Ovary (tissue), 9 donors: Measurements from ENCODE around the gene NAA35. TPM values are rescaled to one million over a fixed set of nuclear protein-coding genes. Genes with fewer than 3 reads are reported as not detected.

Experiments used
- DNase-seq, 5 donors: peaks; one replicate each; pipeline ENCODE4 v3.0.0-alpha.2; 2019 to 2020
- H3K27ac ChIP-seq, 2 donors: fragments of 200-600 bp; one replicate each; pipeline versions ENCODE4 v1.5.1 to v1.8.0; 2019 to 2022
- H3K27me3 ChIP-seq: fragments of 200-600 bp; one replicate; pipeline ENCODE4 v1.8.0; 2022
- H3K36me3 ChIP-seq: fragments of 200-600 bp; sonication (generic); one replicate; pipeline ENCODE4 v1.5.1; 2019
- H3K4me1 ChIP-seq: one replicate; pipeline ENCODE4 v1.8.1; 2013; ENCODE audit warnings: mild to moderate bottlenecking, moderate library complexity; ENCODE audit not compliant: insufficient read depth
- H3K4me3 ChIP-seq: fragments of 200-600 bp; sonication (generic); one replicate; pipeline ENCODE4 v1.5.1; 2017
- H3K9me3 ChIP-seq, 2 donors: fragments of 200-600 bp in 1 of 2; sonication (generic) in 1 of 2; one replicate each; pipeline versions ENCODE4 v1.5.1 to v1.8.1; 2013 to 2019; ENCODE audit warnings: mild to moderate bottlenecking in 1 of 2, moderate library complexity in 1 of 2
- CTCF ChIP-seq, 3 donors: fragments of 450-650 bp in 2 of 3; fragments of 200-600 bp in 1 of 3; IDR thresholded peaks; one replicate each; pipeline versions ENCODE4 v1.5.1 to v1.8.0; 2016 to 2022; ENCODE audit warnings: antibody characterized with exemption in 3 of 3, mild to moderate bottlenecking in 1 of 3
- EP300 ChIP-seq: sonication (generic); formaldehyde crosslinking; IDR thresholded peaks from one replicate; pipeline ENCODE4 v1.6.1; 2017; ENCODE audit warnings: antibody characterized with exemption
- POLR2A ChIP-seq: fragments of 450-650 bp; IDR thresholded peaks from one replicate; pipeline ENCODE4 v1.6.1; 2017; ENCODE audit warnings: antibody characterized with exemption, mild to moderate bottlenecking, moderate library complexity
- WGBS, 3 donors: extraction: QIAGEN DNeasy Blood & Tissue Kit in 1 of 3; methylation state at CpG; one replicate each; pipeline versions ENCODE4 v1.1.5 to v1.1.7; 2013 to 2017; 5-methylcytosine and 5-hydroxymethylcytosine counted together
- intact Hi-C, 4 donors: fragments of 100-400 bp; cut with DNase I; formaldehyde crosslinking; loops; one replicate each; pipeline versions ENCODE4 v1.11.0 to v1.15.1; 2022 to 2023
- polyA plus RNA-seq, 2 donors: library from polyadenylated mRNA; stranded (reverse); fragments of 200-250 nt in 1 of 2; fragments of 350-450 nt in 1 of 2; fragmentation: Illumina TruSeq in 1 of 2; extraction: RNeasy Lipid Tissue Mini Kit (QIAGEN cat#74804) in 1 of 2; gene quantifications; one replicate each; pipeline ENCODE4 v1.2.3, GENCODE V29; 2013 to 2014
- total RNA-seq, 7 donors: library from RNA; depleted of rRNA in 2 of 7; stranded (reverse); fragments of >200 nt in 2 of 7; fragmentation: NEBNext Ultra II Directional in 3 of 7; extraction: Animal tissue kit (Norgen Biotek cat#: 25700) in 3 of 7; gene quantifications; one replicate each; pipeline versions ENCODE4 v1.1.0 to v1.2.4, GENCODE V29; 2016 to 2023
- donor health status: DM: no; HTN: no; CAD: no; lungs with moderate emphysema.
- donor health status: DM: no; HTN: no; CAD: no.
- donor health status: Bipolar disorder and iron deficiency.
- donor health status: DM: yes; HTN: yes; CAD: no.
- donor health status: DM: no; HTN: no; CAD: no.
- donor health status: DM: yes; HTN: yes; CAD: no.

Gene NAA35
- total and polyA plus RNA-seq, 9 donors, result 10.6 to 25.5 (median 18.4) TPM

- Histone ChIP-seq H3K27me3 (no peaks in the 10 kb centered on the region), H3K27ac (no peak overlapping the region), H3K9me3 (no peaks in the 10 kb centered on the region), H3K36me3 (no peaks in the 10 kb centered on the region), H3K4me1 (no peaks in the 10 kb centered on the region), H3K4me3 (no peak overlapping the region)
- TF ChIP-seq POLR2A (no peak), EP300 (no peak), CTCF (IDR thresholded peaks at IDR 0.05) (no peak)
- WGBS, 3 donors, result 25 to 49% (median 28%) methylated on average over 1 of the region's 1 CpG
- DNase-seq, result no peak
- intact Hi-C loops, result no loop called here
Observed at GRCh38 chr9:85905957-85906356, 35.0 kb upstream of the NAA35 start.

GRCh38 chr9:85909390-85909789, 31.6 kb upstream of the NAA35 start:
- Histone ChIP-seq H3K27me3 (no peaks in the 10 kb centered on the region), H3K36me3 (no peaks in the 10 kb centered on the region), H3K4me3 (no peak overlapping the region), H3K9me3 (no peaks in the 10 kb centered on the region), H3K27ac (no peak overlapping the region), H3K4me1 (no peaks in the 10 kb centered on the region)
- intact Hi-C loops, result no loop called here
- 78 to 80% (median 79%) methylated on average over 1 of the region's 1 CpG for WGBS, 3 donors
- no peak for DNase-seq
- TF ChIP-seq EP300, result no peak
- no peak for TF ChIP-seq POLR2A
- no peak for TF ChIP-seq CTCF (IDR thresholded peaks at IDR 0.05)

GRCh38 chr9:85914108-85914507, 26.8 kb upstream of the NAA35 start:
- Histone ChIP-seq H3K27me3 (no peaks in the 10 kb centered on the region), H3K36me3 (no peaks in the 10 kb centered on the region), H3K4me3 (no peak overlapping the region), H3K27ac (no peak overlapping the region), H3K4me1 (no peaks in the 10 kb centered on the region), H3K9me3 (no peaks in the 10 kb centered on the region)
- no peak for DNase-seq
- intact Hi-C loops, result no loop called here
- TF ChIP-seq CTCF (IDR thresholded peaks at IDR 0.05) (no peak), EP300 (no peak), POLR2A (no peak)

- H3K4me3 ChIP-seq, result no peak overlapping the region
- TF ChIP-seq CTCF (IDR thresholded peaks at IDR 0.05) (no peak), EP300 (no peak), POLR2A (no peak)
- WGBS, 3 donors, result 88 to 93% (median 91%) methylated on average over 7 of the region's 7 CpGs
- no peaks in the 10 kb centered on the region for H3K9me3 ChIP-seq
- no peaks in the 10 kb centered on the region for H3K36me3 ChIP-seq
- H3K4me1 ChIP-seq, result no peaks in the 10 kb centered on the region
- H3K27me3 ChIP-seq, result no peaks in the 10 kb centered on the region
- H3K27ac ChIP-seq, result no peak overlapping the region
- DNase-seq, result no peak
- intact Hi-C loops, result no loop called here
Observed at GRCh38 chr9:85917756-85918155, 23.2 kb upstream of the NAA35 start.

- TF ChIP-seq POLR2A (no peak), EP300 (no peak), CTCF (IDR thresholded peaks at IDR 0.05) (no peak)
- Histone ChIP-seq H3K4me3 (no peak overlapping the region), H3K4me1 (no peaks in the 10 kb centered on the region), H3K27me3 (no peaks in the 10 kb centered on the region), H3K36me3 (no peaks in the 10 kb centered on the region), H3K9me3 (no peaks in the 10 kb centered on the region), H3K27ac (no peak overlapping the region)
- 87 to 94% (median 89%) methylated on average over 5 of the region's 5 CpGs for WGBS, 3 donors
- no peak for DNase-seq
- intact Hi-C loops, result no loop called here
Observed at GRCh38 chr9:85925493-85925892, 15.5 kb upstream of the NAA35 start.
